ENCODE measurements around the gene TNIK.

The TNIK gene

GRCh38 chr3:171026597-171027293 is 433.5 kb downstream of the TNIK start, which contains the start of gene SLC2A2:
Gene SLC2A2 (minus strand): TSS chr3:171026720. CDS start chr3:171026670, 50 bp downstream.
- H3K27ac ChIP-seq, result no peak within 1 kb of the TSS
- TF ChIP-seq CTCF (conservative IDR thresholded peaks at IDR 0.05; ENCODE audit: low read depth), result no peak
- ChIA-PET POLR2A (ENCODE audit: low non-redundant PET) (no interaction called here), CTCF (no interaction called here)
- DNase-seq (ENCODE audit: low spot score), result no peak

- H3K27ac ChIP-seq, result no peak overlapping the region
- no peak for DNase-seq (ENCODE audit: low spot score)
- no peak for TF ChIP-seq CTCF (conservative IDR thresholded peaks at IDR 0.05; ENCODE audit: low read depth)
- ChIA-PET CTCF (no interaction called here), POLR2A (ENCODE audit: low non-redundant PET) (no interaction called here)
Observed at GRCh38 chr3:171023566-171023965, 436.6 kb downstream of the TNIK start.

GRCh38 chr3:171021377-171021776 is 438.8 kb downstream of the TNIK start:
- H3K27ac ChIP-seq, result no peak overlapping the region
- TF ChIP-seq CTCF (conservative IDR thresholded peaks at IDR 0.05; ENCODE audit: low read depth), result no peak
- ChIA-PET POLR2A (ENCODE audit: low non-redundant PET) (no interaction called here), CTCF (interaction anchor here (0.8 kb wide), 1 partner anchor 12 kb away, joined by 3 read pairs; no protein-coding TSS in a partner anchor)
- no peak for DNase-seq (ENCODE audit: low spot score)

GRCh38 chr3:171018156-171018935 is 441.9 kb downstream of the TNIK start:
- no peak for TF ChIP-seq CTCF (conservative IDR thresholded peaks at IDR 0.05; ENCODE audit: low read depth)
- ChIA-PET POLR2A (ENCODE audit: low non-redundant PET) (no interaction called here), CTCF (interaction anchor here (0.5 kb wide), 1 partner anchor 262 kb away, joined by 3 read pairs; no protein-coding TSS in a partner anchor)
- no peak for DNase-seq (ENCODE audit: low spot score)
- H3K27ac ChIP-seq, result no peak overlapping the region

GRCh38 chr3:171013822-171014748 is 446.1 kb downstream of the TNIK start:
- CTCF ChIA-PET, result interaction anchor here (0.8 kb wide), 1 partner anchor 11 kb away, joined by 3 read pairs; no protein-coding TSS in a partner anchor
- POLR2A ChIA-PET (ENCODE audit: low non-redundant PET), result no interaction called here
- TF ChIP-seq CTCF (conservative IDR thresholded peaks at IDR 0.05; ENCODE audit: low read depth), result no peak
- no peak for DNase-seq (ENCODE audit: low spot score)
- no peak overlapping the region for H3K27ac ChIP-seq

GRCh38 chr3:171011873-171012336 is 448.3 kb downstream of the TNIK start:
- ChIA-PET POLR2A (ENCODE audit: low non-redundant PET) (no interaction called here), CTCF (no interaction called here)
- TF ChIP-seq CTCF (conservative IDR thresholded peaks at IDR 0.05; ENCODE audit: low read depth), result no peak

More at GRCh38 chr3:171011873-171012336, 448.3 kb downstream of the TNIK start:
- H3K27ac ChIP-seq, result no peak overlapping the region
- no peak for DNase-seq (ENCODE audit: low spot score)

Data from RWPE1 (cell line).